Femur (tissue), 1 donor: ENCODE results near the gene SHROOM3.
A peak's percentile ranks its signal among the peaks of the same experiment; 100 is the strongest.

Source experiments
- DNase-seq: peaks from one replicate; pipeline ENCODE4 v3.0.0-alpha.2; 2017

The SHROOM3 gene

GRCh38 chr4:76799140-76799539 is 364.1 kb downstream of the SHROOM3 start:
- no peak for DNase-seq

DNA sequence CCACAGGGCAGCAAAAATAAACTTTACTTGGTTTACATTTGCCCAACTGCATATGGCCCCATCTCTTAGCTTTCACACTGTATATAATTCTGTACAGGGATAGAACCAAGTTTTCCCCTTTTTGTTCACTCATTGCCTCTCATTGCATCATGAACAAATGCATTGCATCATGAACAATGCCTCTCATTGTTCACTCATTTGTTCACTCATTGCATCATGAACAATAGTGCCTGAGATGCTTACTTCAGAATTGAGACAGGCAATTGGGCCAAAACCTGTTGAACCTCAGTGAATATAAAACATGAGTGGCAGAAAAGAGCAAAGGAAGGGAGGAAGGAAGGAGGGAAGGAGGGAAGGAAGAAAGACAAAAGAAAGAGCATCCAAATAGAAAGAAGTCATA is 364.7 kb downstream of the SHROOM3 start:
- DNase-seq = no peak

DNA sequence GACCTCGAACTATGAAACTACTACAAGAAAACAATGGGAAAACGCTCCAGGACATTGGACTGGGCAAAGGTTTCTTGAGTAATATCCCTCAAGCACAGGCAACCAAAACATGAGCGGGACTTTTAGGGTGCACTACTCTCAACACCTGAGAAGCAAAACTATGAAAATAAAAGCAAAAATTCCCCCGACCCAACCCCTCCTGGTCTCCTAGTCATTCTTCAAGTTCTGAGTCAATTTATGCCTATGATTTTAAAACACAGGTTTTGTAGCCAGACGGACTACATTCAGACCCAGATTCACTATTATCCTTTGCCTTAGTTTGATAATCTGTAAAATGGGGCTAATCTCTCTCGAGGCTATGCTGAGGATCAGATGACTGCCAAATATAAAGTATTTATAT is 365.9 kb downstream of the SHROOM3 start:
- no peak for DNase-seq

DNA sequence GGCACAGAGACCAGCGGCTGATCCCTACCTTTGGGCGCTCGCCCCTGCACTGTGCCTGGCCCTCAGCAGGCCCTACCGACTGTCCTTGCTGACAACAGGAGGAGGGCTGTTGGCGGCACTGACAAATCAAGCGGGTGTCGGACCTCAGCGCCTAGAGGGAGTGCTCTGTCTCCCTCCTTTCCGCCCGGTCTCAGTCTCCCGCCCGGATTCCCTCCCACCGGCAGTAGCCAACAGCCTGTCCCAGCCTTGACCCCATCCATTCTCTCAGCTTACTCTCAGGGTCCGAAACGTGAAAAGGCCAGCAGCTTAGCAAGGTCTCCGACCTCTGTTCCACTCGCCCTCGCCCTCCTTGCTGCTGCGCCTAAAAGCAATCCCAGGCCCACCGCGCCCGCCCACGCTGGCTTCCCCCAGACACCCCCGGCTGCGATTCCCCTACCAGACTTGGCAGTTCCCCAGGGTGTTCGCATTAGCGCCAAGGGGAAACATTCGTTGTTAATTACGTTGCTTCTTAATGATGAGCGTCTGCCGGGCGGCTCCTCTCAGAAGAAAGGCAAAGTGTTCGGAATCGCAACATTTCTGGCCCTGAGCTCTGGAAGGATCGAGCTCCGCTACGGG is 366.7 kb downstream of the SHROOM3 start:
- DNase-seq = no peak

DNA sequence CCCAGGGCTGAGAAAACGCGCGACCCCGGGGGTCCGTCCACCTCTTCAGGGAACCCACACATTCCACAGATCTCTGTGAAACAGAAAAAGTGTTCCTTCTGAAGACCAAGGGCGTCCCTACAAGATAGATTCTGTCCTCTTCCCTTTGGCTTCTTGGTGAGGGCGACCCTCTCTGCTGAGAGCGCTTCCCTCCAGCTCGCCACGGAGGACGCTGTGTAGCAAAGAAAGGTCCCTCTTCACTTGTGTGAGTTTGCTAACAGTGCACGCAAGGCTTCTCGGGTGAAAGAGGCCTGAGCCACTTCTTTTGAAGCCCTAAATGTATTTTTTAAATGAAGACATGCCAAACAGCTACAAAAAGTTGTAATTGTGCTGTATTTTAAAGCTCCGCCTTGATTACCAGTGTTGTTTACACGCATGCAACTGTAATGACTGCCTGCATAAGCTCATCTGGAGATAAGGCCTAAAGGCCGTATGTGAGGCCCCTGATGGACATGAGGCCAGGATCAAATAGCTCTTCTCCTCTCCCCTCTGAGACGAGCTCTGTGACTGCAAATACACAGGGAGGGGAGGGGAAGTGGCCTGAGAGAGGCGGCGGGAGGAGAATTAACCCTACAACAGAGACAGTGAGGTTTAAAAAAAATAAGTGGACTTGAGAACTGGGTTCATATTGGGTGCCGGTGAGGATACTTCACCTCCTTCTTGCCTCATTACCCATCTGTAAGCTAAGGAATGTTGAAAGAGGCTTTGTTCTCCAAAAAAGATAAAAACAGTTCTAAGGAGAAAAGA is 367.4 kb downstream of the SHROOM3 start:
- peak; percentile 22 for DNase-seq

GRCh38 chr4:76803522-76803921 is 368.5 kb downstream of the SHROOM3 start:
- DNase-seq = peak; percentile 29

DNA sequence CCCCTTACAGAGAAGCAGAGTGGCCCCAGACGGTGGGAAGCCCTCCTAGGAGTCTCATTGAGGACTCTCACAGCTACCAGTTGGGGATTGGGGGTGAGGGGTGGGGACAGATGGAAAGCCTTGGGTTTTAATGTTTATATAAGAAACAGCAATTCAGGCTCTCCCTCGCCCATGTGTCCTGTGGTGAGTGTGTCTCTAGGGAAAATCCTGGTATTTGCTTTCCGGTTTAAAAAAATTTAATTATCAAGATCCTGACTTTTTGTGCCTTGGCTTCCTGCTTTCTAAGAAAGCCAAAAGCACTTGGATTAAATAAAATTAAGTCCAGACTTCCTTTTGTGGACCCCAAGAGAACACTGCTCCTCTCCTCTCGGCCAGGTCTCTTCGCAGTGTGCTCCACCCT is 369.1 kb downstream of the SHROOM3 start:
- DNase-seq = no peak

DNA sequence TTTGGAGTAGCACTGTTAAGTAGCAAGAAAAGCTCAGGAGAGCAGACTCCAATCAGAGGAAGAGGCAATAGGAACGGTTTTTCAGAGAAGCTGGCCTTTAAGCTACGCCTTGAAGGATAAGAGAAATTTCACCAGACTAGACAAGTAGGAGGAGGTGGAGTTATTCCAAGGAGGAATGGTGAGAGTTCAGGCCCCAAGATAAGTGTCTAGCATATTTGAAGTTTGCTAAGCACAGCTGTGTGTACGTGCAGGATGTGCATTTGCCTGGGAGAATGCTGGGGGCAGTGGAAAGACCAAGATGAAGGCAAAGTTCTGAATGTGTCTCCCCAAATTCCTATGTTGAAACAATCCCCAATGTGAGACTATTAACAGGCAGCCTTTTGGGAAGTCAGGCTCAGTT is 371.3 kb downstream of the SHROOM3 start:
- no peak for DNase-seq

DNA sequence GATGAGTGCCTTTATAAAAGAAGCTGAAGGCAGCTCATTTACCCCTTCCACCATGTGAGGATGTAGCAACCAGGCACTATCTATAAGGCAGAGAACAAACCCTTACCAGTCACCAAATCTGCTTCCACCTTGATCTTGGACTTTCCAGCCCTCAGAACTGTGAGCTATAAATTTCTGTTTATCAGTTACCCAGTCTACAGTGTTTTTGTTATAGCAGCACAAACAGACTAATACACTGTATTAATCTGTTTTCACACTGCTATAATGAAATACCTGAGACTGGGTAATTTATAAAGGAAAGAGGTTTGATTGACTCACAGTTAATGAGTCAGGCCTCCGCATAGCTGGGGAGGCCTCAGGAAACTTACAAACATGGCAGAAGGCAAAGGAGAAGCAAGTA is 371.7 kb downstream of the SHROOM3 start:
- DNase-seq = no peak

DNA sequence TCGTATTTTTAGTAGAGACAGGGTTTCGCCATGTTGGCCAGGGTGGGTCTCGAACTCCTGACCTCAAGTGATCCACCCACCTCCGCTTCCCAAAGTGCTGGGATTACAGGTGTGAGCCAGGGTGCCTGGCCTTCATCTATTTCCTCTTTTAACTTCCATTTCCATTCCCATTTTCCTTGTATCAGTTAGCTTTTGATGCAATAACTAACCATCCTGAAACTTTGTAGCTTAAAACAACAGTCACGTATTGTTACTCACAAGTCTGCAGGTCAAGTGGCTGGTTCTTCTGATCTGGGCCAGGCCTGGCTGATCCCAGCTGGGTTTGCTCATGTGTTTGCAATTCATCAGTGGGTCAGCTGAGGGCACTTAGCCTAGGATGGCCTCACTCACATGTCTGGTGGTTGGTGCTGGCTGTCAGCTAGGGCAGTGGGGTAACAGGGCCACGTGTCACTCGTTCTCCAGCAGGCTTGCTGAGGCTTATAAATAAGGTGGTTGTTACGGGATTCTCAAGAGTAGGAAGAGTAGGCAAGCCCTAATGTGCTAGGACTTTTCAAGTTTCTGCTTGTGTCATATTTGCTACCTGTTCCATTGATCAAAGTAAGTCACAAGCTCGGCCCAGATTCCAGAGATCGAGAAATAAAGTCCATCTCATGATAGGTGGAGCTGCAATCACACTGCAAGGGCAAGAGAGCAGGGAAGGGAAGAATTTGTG is 374.7 kb downstream of the SHROOM3 start:
- no peak for DNase-seq

GRCh38 chr4:76811604-76812412 is 376.8 kb downstream of the SHROOM3 start:
- DNase-seq = peak; percentile 78

GRCh38 chr4:76813070-76813469 is 378.0 kb downstream of the SHROOM3 start:
- no peak for DNase-seq

DNA sequence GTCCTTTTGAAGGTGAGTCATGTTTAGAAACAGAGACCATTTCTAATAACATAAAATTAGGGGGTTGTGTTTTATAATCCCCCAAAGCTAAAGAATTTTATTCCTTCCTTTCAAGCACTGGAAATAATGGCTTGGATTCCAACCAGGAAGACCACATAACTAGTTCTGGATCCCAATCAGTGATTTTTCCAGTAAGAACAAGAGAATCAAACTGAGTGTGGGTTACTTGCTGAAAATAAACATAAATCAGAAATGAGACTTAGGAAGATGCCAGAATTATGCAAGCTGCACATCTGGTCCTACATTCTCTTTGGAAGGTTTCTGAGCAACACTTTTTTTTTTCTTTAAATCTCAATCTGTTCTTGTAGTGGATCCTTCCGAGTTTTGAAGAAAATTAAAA is 386.6 kb downstream of the SHROOM3 start:
- DNase-seq = no peak

- DNase-seq = peak; percentile 34
Observed at GRCh38 chr4:76822303-76822702, 387.3 kb downstream of the SHROOM3 start.

GRCh38 chr4:76823495-76823894 is 388.5 kb downstream of the SHROOM3 start:
- DNase-seq = no peak

GRCh38 chr4:76830612-76830963 is 395.6 kb downstream of the SHROOM3 start:
- DNase-seq = no peak

GRCh38 chr4:76830964-76831703 is 396.1 kb downstream of the SHROOM3 start:
- peak; percentile 49 for DNase-seq

DNA sequence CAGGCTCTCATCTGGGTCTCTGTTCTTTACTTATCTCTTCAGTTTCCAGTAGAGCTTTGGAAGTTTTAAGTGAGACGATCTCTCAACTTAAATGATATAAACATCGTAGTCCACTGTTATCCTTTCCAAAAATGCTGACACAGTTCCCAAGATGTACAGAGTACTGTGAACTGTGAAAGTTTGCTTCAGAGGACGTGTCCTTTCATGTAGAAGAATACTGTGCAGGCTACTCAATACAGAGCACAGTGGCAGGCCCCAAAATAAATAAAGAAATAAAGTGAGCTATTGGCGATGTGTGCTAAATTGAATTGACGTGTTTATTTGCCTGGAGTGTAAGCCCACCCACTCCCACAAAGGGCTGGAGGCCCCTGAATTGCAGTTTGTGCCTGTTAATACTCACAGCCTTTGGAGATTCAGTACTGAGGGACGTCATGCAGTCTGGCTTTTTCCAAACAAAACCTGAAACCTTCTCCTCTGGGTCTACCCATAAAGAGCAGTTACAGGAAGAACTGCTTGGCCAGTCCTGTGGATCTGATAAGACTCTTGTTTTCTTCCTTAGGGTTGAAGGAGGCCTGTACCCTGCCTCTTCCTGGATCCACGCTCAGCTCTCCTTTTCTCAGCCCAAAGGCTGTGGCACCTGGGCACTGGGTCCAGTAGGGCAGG is 396.8 kb downstream of the SHROOM3 start:
- no peak for DNase-seq
